Retina (tissue), 1 donor: ENCODE data around the gene SLC5A6.

Experiments
- DNase-seq: peaks from one replicate; pipeline ENCODE4 v3.0.0-alpha.2; 2016

Gene SLC5A6

DNA sequence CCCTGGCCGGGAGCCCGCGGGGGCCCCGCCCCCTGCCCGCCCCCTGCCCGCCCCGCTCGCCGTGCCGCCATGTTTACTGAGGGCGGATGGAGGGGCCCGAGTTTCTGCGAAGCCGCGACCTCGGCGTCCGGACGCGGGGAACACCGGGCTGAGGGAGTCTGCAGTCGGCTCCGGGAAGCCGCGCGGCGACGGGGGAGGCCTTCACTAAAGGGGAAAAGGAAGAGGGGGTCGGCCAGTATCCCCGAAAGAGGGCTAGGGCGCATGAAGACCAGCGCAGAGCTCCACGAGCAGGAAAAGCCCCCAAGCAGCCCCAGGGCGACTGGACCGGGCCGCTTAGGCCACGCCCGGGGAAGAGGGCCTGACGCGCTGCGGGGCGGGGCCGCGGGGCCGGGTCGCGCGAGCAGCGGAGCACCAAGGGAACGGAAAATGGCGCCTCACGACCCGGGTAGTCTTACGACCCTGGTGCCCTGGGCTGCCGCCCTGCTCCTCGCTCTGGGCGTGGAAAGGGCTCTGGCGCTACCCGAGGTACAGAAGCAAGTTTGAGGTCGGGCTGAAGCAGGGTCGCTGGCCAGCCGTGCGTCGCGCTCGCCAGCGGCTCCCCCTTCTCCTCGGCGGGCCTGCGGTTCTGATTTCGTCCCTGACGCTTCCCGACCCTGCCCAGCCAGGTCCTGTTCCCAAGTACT lies at the start of gene SLC5A6, which contains the start of gene ATRAID:
Gene SLC5A6 (minus strand): TSS at position 326 of the 683 bp plus-strand sequence. CDS start 4,618 bp downstream, outside the sequence.
Gene ATRAID (plus strand): TSS at position 99 of the 683 bp plus-strand sequence. CDS start 328 bp downstream, at position 427.
- peak; percentile 99 for DNase-seq

DNA sequence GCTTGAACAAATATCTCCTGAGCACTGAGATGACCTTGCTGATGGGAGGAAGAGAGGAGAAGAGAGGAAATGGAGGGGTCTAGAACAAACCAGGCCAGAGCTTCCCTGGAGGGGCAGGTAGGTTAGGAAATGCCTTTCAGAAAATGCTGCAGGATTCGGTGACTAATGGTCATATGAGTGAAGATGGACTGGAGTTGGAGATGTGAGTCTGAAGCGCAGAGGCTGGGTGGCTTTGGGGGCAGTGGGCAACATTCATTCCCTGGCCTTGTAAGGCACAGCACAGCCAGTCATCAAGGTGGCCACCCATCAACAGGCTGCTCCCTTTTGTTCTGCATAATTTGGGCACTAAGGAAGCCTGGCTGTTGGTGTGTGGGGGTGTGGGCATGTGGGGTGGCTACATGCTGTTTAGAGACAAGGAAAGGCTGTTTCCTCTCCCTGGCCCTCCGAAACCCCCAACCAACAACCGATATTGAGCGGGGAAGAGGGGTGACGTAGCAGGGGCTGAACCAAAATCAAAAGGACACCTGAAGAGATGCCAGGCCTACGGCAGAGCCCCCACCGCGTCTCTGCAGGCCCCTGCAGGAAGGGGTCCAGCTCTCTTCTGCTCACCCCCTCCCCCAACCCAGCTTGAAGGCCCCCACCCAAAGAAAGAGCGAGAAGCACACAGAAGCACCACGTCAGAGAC lies 49.3 kb upstream of the SLC5A6 start:
- DNase-seq = peak; percentile 23

DNA sequence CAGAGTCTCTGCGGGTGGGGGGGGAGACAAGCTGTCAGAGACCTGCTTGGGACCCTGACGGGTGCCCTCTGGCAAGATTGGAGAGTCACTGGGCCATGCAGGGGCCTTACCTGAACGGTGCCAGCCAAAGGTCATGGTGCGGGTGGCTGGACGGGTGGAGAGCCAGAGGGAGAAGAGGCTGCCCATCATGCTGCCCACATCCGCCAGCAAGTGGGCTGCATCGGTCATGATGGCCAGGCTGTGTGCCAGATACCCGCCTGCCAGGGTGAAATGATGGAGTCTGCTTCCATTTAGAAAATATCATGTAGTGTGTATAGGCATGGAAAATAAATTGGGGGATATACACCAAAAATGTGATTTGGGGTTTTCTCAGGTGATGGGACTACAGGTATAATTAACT lies 46.0 kb upstream of the SLC5A6 start:
- no peak for DNase-seq

DNA sequence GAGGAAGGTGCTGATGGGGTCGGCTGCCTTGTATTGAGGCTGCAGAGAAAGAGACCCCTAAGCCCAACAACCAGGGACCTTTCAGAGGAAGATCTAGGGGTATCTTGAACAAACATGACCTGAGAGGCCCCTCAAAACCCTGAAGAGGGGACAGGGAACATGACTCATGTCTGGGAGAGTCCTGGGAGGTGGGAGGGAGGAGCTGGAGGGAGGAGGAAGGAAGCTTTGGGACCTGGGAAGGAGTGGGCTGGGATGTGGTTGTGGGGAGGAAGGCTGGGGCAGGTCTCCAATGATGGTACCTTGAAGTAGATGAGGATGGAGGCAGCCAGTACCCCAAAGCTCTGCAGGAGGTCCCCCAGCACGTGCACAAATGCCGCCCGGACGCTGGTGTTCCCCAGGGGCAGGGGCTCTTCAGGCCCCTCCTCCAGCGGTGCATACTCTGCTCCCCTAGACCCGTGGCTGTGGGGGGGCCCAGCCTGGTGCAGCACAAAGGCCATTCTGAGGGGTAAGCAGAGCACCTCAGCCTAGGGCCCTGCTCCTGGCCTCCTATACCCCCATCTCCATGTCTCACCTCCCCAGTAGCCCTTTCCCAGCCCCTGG lies 44.9 kb upstream of the SLC5A6 start:
- no peak for DNase-seq

DNA sequence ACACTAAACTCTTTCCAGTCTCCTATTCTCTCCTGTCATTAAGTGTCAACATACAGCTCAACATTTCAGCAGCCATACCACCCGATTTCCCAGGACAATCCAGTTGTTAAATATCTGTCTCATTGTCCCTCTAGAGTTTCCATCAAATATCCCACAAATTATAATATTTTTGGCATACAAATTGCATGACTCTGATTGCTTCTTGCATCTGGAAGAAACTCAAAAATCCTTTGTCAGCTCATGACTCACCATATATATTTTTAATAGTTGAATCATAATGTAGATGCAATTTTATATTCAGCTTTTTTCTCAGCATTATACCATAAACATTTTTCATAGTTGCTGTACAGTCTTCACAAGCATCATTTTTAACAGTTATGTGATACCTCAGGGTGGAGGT lies 43.6 kb upstream of the SLC5A6 start:
- no peak for DNase-seq

DNA sequence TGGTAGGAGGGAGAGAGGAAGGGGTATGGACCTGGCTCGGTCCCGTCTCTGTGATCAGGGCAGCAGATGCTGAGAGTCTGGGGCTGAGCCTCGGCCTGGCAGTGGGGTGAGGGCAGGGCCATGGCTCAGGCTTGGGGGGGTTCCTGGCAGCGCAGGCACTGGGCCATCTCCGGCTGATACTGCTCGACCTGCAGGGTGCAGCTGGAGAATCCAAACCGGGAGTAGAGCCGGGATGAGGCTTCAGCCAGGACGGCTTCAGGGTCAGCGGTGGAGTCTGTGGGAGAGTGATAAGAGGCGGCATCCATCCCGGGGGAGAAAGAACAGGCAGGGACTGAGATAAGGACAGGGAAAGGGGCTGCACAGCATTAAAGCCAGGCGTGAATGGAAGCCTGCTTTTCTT lies 43.1 kb upstream of the SLC5A6 start:
- no peak for DNase-seq

DNA sequence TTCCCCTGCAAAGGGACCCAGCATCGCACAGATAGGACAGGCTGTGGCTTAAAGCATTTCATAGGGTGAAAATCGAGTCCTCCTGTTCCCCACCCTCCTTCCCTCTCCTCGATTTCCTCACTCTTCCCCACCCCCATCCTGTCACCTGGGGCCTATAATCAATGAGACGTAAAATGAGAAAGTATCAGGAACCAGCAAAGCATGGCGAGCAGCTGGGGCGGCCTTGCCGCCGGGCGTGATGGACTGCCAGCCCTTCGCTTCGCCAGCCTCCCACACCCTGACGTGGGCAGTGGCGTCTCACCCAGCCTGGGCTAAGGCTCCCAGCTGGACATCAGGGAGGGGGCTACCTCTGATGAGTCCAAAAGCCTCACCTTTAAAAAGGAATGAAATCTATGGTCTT lies 39.7 kb upstream of the SLC5A6 start:
- no peak for DNase-seq

DNA sequence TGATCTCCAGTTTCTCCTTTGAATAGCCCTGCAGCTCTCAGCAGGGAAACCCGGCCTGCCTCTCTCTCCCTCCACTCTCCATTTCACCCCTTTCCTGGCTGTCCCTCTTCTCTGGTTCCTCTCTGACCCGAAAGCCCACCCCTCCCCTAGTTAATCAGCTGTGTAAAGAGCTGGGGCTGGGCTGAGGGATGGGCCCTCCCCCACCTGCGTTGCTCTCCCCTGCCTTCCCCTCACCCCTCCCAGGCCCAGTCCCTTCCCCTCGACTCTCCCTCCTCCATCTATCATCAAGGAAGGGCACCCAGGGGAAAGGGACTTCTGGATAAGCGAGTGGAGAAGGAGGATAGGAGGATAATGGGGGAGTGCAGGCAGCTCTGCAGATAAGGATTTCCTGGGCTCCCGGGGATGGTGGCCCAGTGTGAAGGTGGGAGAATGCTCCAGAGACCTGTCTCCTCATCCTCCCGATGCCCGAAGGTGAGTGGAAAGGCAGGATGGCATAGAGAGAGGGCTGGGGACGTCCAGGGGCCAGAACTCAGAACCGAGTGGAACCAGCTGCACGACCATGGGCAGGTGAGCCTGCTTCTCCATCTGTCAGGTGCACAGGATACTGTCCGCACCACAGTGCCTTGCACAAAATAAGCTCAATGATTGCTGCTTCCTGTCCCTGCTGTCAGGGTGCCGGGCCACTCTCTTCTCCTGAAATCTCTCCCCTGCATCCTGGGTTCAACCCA lies 38.7 kb upstream of the SLC5A6 start:
- DNase-seq = no peak

DNA sequence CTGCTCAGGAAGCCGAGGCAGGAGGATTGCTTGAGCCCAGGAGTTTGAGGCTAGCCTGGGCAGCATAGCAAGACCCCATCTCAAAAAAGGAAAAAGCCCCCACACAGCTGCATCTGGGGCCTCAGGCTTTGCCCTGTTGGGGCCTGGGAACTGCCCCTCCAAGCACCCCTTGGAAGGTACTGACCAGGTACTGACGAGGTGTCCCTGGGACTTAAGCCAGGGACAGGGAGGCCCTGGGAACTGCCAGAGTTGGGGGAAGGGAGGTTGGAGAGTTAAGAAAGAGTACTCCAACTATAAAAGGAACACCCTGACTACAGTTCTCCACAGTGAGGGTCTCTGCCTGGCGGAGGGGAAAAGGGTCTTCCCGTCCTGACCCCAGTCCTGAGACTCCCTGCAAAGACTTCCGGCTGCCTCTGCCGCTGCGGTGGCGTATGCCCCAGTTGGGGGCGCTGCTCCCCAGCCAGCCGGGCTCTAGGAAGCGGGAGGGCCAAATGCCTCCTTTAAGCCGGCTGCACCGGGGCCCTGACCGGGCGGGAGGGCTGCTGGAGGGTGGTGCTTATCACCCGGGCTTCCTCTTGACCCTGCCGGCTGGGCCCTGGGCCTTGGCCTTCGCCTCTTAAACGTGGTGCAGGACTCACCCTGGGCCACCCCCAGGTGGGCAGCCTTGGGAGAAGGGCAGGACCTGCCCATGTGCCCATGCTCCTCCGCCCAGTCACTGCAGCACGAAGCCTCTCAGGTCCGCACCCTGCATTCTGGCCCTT lies 38.0 kb upstream of the SLC5A6 start:
- DNase-seq = peak; percentile 72

DNA sequence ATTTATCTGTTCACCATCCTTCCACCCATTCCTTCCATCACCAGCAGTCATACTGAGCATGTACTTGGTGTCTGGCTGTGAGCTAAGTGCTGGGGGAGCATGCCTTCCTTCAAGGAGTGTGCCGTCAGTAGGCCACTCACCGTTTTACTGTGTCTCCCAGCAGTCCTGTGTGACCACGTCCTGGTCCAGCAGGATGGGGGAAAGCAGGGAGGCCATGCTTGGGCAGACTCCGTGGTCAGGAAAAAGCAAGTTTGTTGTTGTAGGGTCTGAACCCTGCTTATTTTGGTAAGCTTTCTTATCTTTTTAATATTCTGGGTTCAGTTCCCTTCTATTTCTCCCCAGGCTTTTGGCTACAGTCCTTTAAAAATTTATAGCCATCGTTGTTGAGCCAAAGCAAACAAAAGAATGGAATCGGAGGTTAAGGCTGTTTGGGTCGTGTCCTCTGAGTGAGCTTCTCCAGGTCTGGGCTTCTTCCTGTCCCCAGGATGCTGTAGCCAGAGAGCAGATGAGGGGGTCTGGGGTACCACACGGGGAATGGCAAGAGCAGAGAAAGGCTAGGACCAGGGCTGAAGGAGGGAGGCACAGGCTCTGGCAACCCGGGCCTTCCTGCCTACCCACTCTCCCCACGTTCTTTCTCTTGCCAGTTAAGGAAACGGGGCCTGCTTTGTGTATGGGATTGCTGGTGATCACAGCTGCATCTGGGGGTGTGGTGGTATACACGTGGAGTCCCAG lies 37.3 kb upstream of the SLC5A6 start:
- DNase-seq = no peak

DNA sequence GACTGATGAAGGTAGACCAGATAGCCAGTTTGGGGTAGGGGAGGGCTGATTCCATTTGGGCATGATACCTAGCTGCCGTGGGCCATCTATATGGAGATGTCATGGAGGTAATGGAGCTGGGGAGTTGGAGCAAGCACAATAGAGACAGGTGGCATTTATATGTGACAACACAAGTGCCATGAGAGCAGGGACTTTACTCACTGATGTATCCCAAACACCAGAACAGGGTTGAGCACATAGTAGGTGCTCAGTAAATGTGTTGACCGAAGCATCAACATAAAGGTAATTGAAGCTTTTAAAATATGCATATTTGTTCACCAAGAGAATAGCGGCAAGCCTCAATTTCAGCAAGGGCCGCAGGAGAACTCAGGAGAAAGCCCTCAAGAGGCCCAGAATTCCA lies 35.8 kb upstream of the SLC5A6 start:
- DNase-seq = no peak

DNA sequence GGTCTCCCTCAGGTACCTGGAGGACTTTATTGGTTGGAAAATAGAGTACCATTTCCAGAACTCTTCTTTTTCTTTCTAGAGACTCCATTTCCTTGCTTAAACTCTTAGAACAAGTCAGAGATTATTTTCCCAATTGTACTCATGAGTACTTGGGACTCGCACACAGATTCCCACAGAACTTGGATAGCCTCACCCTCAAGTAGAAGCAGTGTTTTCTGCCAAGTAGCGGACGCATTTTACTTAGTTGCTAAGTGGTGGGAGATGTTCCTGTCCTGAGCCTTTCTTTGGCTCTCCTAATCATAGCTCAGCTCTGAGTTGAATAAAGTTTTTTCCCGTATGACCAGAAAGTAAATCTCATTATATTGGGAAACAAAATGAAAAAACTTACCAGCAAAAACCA lies 33.6 kb upstream of the SLC5A6 start:
- no peak for DNase-seq

DNA sequence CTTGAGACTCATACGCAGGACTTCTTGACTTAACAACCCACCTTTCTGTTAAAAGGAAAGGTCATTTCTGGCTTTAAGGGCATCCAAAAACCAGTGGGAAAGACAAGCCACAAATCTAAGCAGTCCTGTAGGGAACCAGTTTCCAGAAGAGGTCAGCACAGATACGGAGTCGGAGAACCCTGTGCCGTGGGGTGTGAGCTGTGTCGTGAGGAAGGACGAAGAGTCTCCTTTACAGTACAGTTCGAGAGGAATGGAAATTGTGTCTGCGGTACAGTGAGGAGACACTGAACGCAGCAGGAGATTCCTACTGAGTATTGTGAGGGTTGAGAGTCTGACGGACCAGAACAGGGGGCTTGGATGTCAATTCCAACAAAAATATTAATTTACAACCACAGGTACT lies 33.0 kb upstream of the SLC5A6 start:
- DNase-seq = no peak

DNA sequence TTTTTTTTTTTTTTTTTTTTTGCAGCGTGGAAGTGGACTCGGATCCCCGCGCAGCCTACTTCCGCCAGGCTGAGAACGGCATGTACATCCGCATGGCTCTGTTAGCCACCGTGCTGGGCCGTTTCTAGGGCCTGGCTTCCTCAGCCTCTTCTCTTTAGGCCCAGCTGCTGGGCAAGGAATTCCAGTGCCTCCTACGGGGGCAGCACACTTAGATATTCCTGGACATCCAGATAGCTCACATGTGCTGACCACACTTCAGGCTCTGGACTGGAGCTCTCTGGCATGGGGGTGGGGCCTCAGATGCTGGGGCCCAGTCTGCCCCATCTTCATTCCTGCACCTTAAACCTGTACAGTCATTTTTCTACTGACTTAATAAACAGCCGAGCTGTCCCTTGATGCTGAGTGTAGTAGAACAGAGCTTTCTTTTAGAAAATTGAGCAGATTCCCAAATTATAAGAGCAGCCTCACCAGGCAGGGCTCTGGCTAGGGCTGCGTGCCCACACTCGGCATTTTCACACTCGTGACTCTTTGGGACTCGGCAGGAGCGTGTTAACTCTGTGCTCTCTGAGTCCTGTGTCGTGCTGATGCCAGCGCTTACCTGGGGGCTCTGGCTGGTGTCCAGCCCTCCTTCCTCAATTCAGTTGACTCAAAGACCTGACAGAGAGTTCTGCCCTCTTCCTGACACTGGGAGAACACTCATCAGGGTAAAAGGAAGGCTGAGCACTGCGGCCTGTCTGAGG lies 31.5 kb upstream of the SLC5A6 start:
- no peak for DNase-seq

DNA sequence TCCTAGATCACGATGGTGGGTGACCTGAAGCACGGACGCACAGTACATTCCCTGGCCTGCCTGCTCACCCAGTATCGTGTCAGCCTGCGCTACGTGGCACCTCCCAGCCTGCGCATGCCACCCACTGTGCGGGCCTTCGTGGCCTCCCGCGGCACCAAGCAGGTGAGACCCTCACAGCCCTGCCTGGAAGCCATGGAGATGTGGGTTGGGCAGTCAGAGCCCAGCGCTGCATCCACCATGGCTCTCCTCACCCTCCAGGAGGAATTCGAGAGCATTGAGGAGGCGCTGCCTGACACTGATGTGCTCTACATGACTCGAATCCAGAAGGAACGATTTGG lies 30.5 kb upstream of the SLC5A6 start:
- no peak for DNase-seq

DNA sequence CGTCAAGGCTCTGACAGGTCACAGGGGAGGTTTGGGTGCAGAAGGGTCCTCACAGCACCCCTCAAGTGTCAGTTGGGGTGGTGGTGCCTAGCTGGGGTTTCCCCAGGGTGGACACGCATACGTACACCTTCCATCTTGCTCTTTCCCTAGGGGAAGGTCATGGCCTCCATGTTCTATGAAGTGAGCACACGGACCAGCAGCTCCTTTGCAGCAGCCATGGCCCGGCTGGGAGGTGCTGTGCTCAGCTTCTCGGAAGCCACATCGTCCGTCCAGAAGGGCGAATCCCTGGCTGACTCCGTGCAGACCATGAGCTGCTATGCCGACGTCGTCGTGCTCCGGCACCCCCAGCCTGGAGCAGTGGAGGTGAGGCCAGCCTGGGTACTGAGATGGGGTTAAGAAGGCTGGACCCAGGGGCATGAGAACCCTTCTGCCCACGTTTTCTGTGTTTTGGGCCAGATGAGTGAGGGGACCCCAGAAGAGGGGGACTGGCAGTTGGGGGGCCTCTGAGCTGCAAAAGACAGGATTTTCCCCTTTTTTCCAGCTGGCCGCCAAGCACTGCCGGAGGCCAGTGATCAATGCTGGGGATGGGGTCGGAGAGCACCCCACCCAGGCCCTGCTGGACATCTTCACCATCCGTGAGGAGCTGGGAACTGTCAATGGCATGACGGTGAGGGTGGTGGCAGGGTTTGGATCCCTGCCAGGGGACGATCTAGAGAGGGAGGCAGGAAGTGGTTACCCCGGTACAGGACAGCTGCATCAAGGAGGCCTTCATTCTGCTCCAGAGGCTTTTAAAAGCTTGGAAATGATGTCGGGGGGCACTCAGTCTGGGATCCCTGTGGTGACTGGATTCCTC lies 29.9 kb upstream of the SLC5A6 start:
- no peak for DNase-seq

DNA sequence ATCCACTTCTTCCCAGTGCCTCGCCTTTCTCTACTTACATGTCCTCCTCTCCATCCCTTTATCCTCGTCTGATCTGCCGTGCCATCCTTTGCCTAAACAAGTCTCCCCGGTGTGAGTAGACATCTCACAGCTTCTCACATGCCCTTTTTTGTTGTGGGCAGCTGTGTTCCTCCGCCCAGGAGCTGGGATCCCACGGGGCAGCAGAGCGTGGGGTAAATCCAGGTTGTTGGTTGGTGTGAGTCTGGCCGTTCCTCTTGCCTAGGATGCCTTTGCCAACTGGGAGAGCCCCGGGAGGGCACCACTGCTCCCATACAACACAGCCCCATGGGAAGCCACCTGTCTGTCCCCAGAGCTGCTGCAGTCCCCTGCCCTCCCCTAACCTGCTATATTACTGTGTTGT lies 28.3 kb upstream of the SLC5A6 start:
- DNase-seq = no peak

DNA sequence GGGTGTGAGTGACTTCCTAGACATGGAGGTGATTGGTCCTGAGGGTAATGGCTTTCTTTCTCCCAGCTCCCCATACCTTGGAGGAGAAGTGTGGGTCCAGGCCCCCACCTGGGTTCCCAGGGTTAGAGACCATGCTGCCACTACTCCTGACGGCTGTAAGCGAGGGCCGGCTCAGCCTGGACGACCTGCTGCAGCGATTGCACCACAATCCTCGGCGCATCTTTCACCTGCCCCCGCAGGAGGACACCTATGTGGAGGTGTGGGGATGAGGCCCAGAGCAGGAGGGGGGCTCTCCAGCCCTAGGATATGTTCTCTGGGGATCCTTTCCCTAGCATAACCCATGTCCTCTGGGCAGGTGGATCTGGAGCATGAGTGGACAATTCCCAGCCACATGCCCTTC lies 26.9 kb upstream of the SLC5A6 start:
- DNase-seq = no peak

DNA sequence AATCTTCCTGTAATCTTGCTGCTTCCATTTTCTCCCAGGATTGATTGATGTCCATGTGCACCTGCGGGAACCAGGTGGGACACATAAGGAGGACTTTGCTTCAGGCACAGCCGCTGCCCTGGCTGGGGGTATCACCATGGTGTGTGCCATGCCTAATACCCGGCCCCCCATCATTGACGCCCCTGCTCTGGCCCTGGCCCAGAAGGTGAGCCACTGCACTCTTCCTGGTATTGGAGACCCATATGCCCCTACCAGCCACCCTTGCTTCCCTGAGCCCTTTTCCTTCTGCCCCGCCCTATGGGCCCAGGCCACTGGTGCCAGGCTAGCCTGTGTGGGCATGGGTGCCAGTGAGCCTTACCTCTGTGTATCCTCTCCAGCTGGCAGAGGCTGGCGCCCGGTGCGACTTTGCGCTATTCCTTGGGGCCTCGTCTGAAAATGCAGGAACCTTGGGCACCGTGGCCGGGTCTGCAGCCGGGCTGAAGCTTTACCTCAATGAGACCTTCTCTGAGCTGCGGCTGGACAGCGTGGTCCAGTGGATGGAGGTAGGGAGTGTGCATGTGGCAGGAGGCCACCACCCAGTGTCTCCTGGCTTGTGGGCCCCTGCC lies 25.4 kb upstream of the SLC5A6 start:
- no peak for DNase-seq

DNA sequence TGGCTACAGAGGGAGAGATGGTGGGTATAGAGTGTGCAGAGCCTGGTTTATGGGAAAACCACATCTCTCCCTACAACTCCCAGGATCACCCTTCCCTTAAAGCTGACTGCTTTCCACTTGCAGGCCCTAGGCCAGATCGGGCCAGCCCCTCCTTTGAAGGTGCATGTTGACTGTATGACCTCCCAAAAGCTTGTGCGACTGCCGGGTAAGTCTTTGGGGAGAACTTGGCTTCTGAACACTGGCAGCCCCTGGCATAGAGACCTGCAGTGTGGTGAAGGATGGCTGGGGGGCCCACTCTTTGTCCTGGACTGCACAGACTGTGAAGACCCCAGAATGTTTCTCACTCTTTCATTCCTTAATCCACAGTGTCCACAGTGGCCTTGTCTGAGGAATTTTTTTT lies 24.6 kb upstream of the SLC5A6 start:
- DNase-seq = no peak
